Osteoblast (primary cell): ENCODE results near the gene DOK7. TPM values are rescaled to one million over a fixed set of nuclear protein-coding genes. Genes with fewer than 3 reads are reported as not detected.

Experiments
- DNase-seq: peaks from one replicate; pipeline ENCODE4 v3.0.0; 2011; ENCODE audit warnings: low spot score, mixed read lengths; ENCODE audit not compliant: insufficient read length; ENCODE audit errors: missing footprints
- H2AFZ ChIP-seq: 2 replicates; pipeline ENCODE4 v1.6.0; 2011; ENCODE audit warnings: mild to moderate bottlenecking, low read length
- H3K27ac ChIP-seq: 2 replicates; pipeline ENCODE4 v1.5.1; 2011; ENCODE audit warnings: mild to moderate bottlenecking, low read depth, low read length, moderate library complexity
- H3K27me3 ChIP-seq: 2 replicates; pipeline ENCODE4 v1.6.0; 2012; ENCODE audit warnings: mild to moderate bottlenecking, control low read depth, inconsistent platforms, low read length, moderate library complexity; ENCODE audit not compliant: insufficient read depth
- H3K36me3 ChIP-seq: 2 replicates; pipeline ENCODE4 v1.5.1; 2011; ENCODE audit warnings: mild to moderate bottlenecking, low read length, control low read depth, moderate library complexity; ENCODE audit not compliant: insufficient read depth
- H3K4me1 ChIP-seq: 2 replicates; pipeline ENCODE4 v1.5.1; 2011; ENCODE audit warnings: mild to moderate bottlenecking, low read length, control low read depth, moderate library complexity; ENCODE audit not compliant: insufficient read depth
- H3K4me2 ChIP-seq: 2 replicates; pipeline ENCODE4 v1.6.0; 2011; ENCODE audit warnings: mild to moderate bottlenecking, low read length; ENCODE audit not compliant: insufficient read depth
- H3K4me3 ChIP-seq: fragments of 200-600 bp; sonication (generic); 3 replicates; pipeline ENCODE4 v1.5.1; 2012; ENCODE audit warnings: mild to moderate bottlenecking, low read length, inconsistent platforms; ENCODE audit not compliant: insufficient read depth
- H3K79me2 ChIP-seq: 2 replicates; pipeline ENCODE4 v1.6.0; 2012; ENCODE audit warnings: mild to moderate bottlenecking, low read length, control low read depth, inconsistent platforms; ENCODE audit not compliant: insufficient read depth
- H3K9me3 ChIP-seq: 2 replicates; pipeline ENCODE4 v1.5.1; 2011; ENCODE audit warnings: low read depth, low read length, control low read depth
- H4K20me1 ChIP-seq: 2 replicates; pipeline ENCODE4 v1.6.0; 2012; ENCODE audit warnings: mild to moderate bottlenecking, low read length, control low read depth; ENCODE audit not compliant: insufficient read depth
- total RNA-seq: library from RNA; depleted of rRNA; stranded (reverse); fragments of >200 nt; gene quantifications from 2 replicates; pipeline ENCODE4 v1.2.3, GENCODE V29; 2012
- TF ChIP-seq, protein P1 (sequence below): IDR thresholded peaks from 2 replicates; pipeline ENCODE4 v1.5.1; 2011; ENCODE audit warnings: mild to moderate bottlenecking, low read depth, low read length, moderate library complexity; ENCODE audit errors: extremely low read depth

The DOK7 gene
- total RNA-seq, 1 donor, result not detected

DNA sequence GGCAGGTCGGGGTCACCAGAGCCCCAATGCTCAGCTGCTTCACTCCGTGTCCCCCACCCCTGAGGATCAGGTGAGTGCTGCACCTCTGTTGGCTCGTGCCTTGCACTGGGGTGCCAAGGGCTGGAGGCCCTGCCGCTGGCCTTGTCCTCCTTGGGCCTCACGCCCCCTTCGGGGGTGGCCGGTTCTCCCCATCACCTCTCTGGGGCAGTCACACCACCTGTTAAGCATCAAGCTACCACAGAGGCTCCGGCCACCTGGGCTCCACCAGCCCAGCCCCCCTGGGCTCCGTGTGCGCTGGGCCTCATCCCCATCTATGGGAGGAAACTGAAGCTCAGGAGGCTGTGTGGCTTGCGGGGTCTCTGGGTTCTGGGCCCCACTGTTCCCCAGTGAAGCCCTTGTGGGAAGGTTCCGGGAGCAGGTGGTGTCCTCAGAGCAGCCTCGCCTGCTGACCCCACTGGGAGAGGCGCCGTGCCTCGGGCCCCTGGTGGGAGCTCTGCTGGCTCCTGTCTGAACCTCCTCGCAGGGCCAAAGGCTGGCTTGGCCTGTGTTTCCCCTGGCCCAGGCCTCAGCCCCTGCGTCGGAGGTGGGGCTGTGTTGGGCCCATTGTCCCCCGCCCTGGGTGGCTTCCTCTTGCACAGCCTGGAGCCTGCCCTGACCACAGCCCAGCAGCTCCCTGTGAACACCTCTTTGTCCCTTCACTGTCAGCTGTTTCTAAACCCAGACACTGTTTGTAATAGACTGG is 30.8 kb downstream of the DOK7 start:
- Histone ChIP-seq H4K20me1 (peaks cover 7% of the 10 kb centered on the region), H3K4me3 (no peak overlapping the region), H3K79me2 (no peaks in the 10 kb centered on the region), H3K4me1 (peaks cover 24% of the 10 kb centered on the region), H3K27me3 (peaks cover 3% of the 10 kb centered on the region), H3K36me3 (no peaks in the 10 kb centered on the region), H2AFZ (no peak overlapping the region), H3K9me3 (no peaks in the 10 kb centered on the region), H3K27ac (no peak overlapping the region), H3K4me2 (no peak overlapping the region)
- no peak for DNase-seq
- TF ChIP-seq, protein P1, sequence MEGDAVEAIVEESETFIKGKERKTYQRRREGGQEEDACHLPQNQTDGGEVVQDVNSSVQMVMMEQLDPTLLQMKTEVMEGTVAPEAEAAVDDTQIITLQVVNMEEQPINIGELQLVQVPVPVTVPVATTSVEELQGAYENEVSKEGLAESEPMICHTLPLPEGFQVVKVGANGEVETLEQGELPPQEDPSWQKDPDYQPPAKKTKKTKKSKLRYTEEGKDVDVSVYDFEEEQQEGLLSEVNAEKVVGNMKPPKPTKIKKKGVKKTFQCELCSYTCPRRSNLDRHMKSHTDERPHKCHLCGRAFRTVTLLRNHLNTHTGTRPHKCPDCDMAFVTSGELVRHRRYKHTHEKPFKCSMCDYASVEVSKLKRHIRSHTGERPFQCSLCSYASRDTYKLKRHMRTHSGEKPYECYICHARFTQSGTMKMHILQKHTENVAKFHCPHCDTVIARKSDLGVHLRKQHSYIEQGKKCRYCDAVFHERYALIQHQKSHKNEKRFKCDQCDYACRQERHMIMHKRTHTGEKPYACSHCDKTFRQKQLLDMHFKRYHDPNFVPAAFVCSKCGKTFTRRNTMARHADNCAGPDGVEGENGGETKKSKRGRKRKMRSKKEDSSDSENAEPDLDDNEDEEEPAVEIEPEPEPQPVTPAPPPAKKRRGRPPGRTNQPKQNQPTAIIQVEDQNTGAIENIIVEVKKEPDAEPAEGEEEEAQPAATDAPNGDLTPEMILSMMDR, result no peak

DNA sequence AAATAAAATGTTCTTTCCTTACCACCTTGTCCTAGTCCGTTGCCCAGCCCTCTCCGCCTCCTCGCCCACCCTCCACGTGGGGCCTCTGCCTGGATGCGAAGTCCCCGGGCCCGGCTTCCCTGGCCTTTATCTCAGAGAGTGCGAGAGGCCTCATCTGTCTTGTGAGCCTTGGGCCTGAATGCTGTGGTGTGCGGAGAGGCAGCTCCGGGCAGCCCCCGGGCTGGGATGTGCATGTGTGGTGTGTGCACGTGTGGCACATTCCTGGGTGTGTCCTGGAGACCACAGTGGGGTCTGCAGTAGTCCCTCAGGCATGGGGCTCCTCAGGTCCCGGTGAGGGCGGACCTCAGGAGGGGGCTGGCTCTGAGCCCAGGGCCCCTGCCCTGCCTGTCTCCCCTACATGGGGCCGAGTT is 31.4 kb downstream of the DOK7 start:
- no peak overlapping the region for H3K4me2 ChIP-seq
- no peak for DNase-seq
- no peak overlapping the region for H3K27ac ChIP-seq
- H3K4me3 ChIP-seq, result no peak overlapping the region
- H4K20me1 ChIP-seq, result peaks cover 7% of the 10 kb centered on the region
- H3K4me1 ChIP-seq, result peaks cover 22% of the 10 kb centered on the region
- no peaks in the 10 kb centered on the region for H3K9me3 ChIP-seq
- TF ChIP-seq, protein P1, result no peak
- peaks cover 3% of the 10 kb centered on the region for H3K27me3 ChIP-seq
- no peak overlapping the region for H2AFZ ChIP-seq
- H3K36me3 ChIP-seq, result no peaks in the 10 kb centered on the region
- no peaks in the 10 kb centered on the region for H3K79me2 ChIP-seq

DNA sequence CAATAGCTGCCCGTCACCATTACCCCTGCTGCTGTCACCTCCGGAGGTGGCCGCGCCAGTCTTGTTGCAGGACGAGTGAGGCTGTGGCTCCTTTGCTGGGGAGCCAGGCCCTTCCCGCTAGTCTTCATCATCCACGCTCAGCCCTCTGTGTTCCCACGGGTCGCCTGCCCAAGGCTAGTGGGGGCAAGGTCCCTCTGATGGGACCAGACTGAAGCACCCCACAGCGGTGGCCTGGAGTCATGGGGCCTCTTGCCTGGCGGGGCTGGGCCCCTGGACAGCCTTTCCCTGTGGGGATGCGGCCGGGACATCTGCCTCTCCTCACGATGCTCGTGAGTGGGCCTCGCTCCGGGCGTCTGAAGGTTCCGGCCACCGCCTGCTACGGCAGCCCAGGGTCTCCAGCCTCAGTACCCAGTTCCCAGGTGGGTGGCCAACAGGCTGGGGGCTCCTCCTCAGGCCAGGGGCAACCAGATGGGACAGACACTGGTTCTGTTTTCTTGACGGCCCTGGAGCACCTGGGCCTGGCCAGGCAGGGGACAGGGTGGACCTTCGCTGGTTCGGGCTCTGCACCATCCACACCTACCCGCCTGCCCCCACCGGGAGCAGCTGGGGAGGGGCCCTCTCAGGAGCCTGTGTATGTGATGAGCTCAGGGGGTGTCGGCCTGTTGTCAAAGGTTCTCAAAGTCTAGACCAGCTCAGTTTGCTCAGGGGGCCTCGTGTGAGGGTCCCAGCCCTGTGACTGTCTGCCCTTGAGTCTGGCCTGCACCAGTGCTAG is 32.3 kb downstream of the DOK7 start:
- Histone ChIP-seq H2AFZ (no peak overlapping the region), H3K4me3 (no peak overlapping the region), H3K27me3 (peaks cover 3% of the 10 kb centered on the region), H3K4me2 (no peak overlapping the region), H3K36me3 (no peaks in the 10 kb centered on the region), H4K20me1 (peaks cover 7% of the 10 kb centered on the region), H3K27ac (no peak overlapping the region), H3K4me1 (peaks cover 20% of the 10 kb centered on the region), H3K79me2 (no peaks in the 10 kb centered on the region), H3K9me3 (no peaks in the 10 kb centered on the region)
- DNase-seq, result no peak
- TF ChIP-seq, protein P1, result no peak

DNA sequence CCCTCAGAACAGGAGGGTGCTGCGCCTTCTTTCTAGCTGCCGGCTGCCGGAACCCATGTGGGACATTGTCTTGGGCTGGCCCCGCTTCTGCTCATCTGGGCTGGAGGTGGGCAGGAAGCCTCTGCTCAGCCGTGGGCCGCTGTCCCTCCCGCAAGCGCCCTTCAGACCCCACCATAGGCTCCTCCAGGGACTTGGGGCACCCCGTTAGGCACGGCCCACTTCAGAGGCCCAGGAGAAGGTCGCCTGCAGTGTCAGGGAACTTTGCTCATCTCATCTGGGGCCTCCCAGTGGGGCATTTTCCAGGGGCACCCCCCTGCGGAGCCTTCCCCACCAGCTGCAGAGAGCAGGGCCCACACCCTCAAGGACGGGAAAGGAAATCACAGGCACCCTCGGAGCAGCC is 32.9 kb downstream of the DOK7 start:
- Histone ChIP-seq H3K4me3 (no peak overlapping the region), H3K27ac (no peak overlapping the region), H3K27me3 (peaks cover 3% of the 10 kb centered on the region), H3K9me3 (no peaks in the 10 kb centered on the region), H4K20me1 (peaks cover 7% of the 10 kb centered on the region), H3K36me3 (no peaks in the 10 kb centered on the region), H3K79me2 (no peaks in the 10 kb centered on the region), H2AFZ (no peak overlapping the region), H3K4me1 (peaks cover 20% of the 10 kb centered on the region), H3K4me2 (no peak overlapping the region)
- TF ChIP-seq, protein P1, result no peak
- DNase-seq, result no peak
